ENCODE results near the gene OTOG. TPM values are rescaled to one million over a fixed set of nuclear protein-coding genes. Genes with fewer than 3 reads are reported as not detected.

Gene OTOG
- total RNA-seq, 1 donor from 2014 or later: not detected

- DNase-seq (ENCODE audit: low spot score): no peak
- intact Hi-C loops (cut with DNase I): no loop called here
- no peak for ATAC-seq
These were observed 31.4 kb upstream of the OTOG start for GRCh38 chr11:17515443-17516176.

- DNase-seq (ENCODE audit: low spot score) (no peak), ATAC-seq (no peak)
- intact Hi-C loops (cut with DNase I): no loop called here
These were observed 30.4 kb upstream of the OTOG start for GRCh38 chr11:17516551-17517150.

DNA sequence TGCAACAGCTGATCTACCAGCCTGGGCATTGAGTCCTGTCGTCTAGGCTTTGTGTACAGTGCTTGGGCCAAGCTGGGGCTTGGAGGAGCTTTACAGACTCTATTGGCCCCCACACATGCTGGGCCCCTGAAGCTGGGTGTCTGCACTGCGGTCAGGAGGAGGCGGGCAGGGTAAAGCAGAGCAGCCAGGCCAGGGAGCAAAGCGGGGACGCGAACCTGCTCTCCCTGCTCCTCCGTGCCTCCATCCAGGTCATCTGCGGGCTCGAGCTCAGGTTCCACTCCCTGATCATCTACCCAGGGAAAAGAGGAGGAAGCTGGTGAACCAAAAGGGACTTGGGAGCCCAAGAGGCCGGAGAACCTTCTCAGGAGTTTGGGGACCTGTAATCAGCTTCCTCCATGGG is 29.9 kb upstream of the OTOG start:
- intact Hi-C loops (cut with DNase I): no loop called here
- DNase-seq (ENCODE audit: low spot score): no peak
- ATAC-seq: no peak

- no peak for ATAC-seq
- intact Hi-C loops (cut with DNase I): no loop called here
These were observed 28.7 kb upstream of the OTOG start for GRCh38 chr11:17518366-17518765.

GRCh38 chr11:17519061-17519885 is 27.8 kb upstream of the OTOG start:
- intact Hi-C loops (cut with DNase I): no loop called here
- no peak for ATAC-seq
- no peak for DNase-seq (ENCODE audit: low spot score)

More at GRCh38 chr11:17518366-17518765, 28.7 kb upstream of the OTOG start:
- DNase-seq (ENCODE audit: low spot score): no peak

DNA sequence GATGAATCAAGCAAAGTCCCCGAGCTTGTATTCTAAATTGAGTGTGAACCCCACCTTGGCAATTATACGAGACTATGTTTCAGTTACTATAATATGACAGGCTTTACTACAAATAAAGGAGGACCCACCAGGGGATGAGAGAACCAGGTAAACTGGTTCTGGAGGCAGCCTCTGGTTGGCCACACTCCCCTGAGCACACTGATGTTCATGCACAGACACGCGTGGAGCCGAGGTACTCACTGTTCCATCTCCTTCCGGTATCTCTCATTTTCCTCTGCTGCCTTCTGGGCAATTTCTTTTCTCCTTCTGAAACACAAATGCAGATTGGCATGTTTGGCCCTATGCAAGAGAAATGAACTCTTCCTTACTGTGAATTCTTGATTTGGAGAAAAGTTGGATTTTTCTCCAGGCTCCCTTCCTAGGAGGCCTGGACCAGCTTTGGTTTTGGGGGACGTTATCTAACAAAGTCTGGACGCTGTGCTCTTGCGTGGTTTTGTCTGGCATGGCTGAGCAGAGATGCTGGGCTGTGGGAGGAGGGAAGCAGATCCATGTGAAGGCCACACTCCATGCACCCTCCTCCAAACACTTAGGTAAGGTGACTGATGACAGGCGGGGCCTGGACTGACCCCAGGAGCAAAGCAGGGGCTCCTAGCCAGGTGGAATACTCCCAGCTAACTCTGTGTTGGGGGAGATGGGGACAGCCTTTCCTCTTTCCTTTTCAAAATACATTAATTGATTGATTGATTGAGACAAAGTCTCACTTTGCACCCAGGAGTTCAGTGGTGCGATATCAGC is 25.8 kb upstream of the OTOG start:
- DNase-seq (ENCODE audit: low spot score): no peak
- intact Hi-C loops (cut with DNase I): no loop called here
- no peak for ATAC-seq

GRCh38 chr11:17522655-17523054 is 24.4 kb upstream of the OTOG start:
- DNase-seq (ENCODE audit: low spot score) (no peak), ATAC-seq (no peak)
- intact Hi-C loops (cut with DNase I): no loop called here

- ATAC-seq: no peak
- no peak for DNase-seq (ENCODE audit: low spot score)
- intact Hi-C loops (cut with DNase I): no loop called here
These were observed 22.8 kb upstream of the OTOG start for GRCh38 chr11:17524221-17524620.

GRCh38 chr11:17525570-17525969 is 21.5 kb upstream of the OTOG start:
- ATAC-seq (no peak), DNase-seq (ENCODE audit: low spot score) (no peak)
- intact Hi-C loops (cut with DNase I): no loop called here

DNA sequence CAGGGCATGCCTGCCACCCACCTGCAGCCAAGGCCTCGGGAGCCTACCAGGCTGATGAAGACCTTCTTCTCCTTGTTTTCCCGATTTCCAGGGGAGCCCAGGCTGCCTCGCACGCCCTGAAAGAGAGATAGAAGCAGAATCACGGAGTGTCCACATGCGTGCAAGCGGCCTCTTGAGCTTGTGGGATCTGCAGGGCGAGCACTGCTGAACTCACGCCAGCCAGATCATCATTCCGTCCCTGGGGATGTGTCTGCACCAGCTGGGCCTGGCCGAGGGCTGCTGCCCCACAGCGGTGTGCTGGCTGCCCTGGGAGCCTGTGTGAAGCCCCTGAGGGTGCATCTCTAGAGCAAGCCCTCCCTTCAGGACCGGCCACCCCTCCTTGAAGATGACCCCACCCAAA is 20.7 kb upstream of the OTOG start:
- DNase-seq (ENCODE audit: low spot score) (no peak), ATAC-seq (peak; percentile 12)
- intact Hi-C loops (cut with DNase I): no loop called here

DNA sequence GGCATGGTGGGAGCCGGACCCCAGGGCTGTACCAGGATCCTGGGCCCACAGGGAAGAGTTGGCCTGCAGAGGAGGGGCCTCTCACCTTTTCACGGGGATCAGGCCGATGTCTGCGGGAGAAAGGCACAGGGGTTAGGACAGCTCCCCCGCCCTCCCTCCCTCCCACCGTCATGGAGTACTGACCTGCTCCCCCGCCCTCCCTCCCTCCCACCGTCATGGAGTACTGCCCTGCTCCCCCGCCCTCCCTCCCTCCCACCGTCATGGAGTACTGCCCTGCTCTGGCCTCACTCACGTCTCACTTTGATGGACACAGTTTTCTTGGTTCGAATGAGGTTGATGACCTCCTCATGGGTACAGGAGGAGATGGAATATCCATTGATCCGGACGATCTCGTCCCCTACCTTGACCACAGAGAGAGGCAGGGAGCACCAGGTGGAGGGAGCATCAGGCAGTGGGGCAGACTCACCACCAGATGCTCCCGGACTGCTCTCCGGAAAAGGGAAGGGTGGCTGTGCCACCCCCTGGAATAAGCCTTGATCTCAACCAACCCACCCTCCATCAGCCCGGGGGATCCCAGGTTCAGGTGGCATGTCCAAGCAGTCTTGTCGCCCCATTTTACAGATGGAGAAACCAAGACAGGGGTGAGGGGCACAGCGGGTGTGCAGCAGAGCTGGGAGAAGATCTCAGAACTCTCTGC is 20.0 kb upstream of the OTOG start:
- ATAC-seq (no peak), DNase-seq (ENCODE audit: low spot score) (no peak)
- intact Hi-C loops (cut with DNase I): no loop called here

- DNase-seq (ENCODE audit: low spot score): no peak
- intact Hi-C loops (cut with DNase I): no loop called here
- no peak for ATAC-seq
These were observed 19.4 kb upstream of the OTOG start for GRCh38 chr11:17527628-17527995.

DNA sequence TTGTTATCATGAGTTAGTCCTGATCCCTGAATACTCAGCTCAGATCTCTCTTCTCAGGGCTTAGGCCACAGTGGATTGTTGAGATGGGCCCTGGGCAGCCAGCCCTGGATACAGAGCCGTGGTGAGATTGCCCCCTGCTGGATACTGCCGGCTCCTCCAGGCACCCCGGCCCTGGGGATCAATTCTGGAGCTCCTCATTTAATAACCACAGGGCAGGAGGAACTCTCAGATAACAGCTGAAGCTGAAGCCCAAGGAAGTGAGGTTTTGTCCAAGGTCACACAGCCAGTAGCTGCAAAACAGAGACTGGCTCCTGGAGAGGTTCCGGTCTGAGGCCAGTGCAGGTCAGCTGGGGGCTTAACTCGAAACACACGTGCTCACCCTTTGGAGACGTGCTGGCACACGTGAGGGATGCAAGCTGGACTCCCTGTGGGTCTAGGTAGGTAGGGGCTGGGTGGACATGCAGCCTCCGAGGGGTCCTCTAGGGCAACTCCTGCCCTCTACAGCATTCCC is 18.8 kb upstream of the OTOG start:
- DNase-seq (ENCODE audit: low spot score) (peak; percentile 71), ATAC-seq (peak; percentile 71)
- intact Hi-C loops (cut with DNase I): no loop called here

- intact Hi-C loops (cut with DNase I): no loop called here
- ATAC-seq (peak; percentile 3), DNase-seq (ENCODE audit: low spot score) (no peak)
These were observed 17.9 kb upstream of the OTOG start for GRCh38 chr11:17528906-17529843.

DNA sequence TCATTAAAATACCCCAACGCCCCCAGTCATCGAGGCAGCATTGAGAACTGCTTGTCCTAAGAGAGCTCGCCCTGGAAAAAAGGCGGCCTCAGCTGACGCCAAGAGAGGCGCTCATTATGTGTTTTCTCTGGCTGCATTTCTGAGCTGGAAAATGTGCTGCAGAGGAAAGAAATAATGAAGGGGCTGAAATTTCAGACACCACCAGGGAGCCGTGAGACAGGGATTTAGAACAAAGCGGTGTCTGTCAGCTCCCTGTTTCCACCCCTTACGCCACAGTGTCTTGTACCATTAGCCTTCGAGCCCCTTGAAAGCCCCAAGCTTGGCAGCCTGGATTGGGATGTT is 17.2 kb upstream of the OTOG start:
- DNase-seq (ENCODE audit: low spot score): no peak
- peak; percentile 82 for ATAC-seq
- intact Hi-C loops (cut with DNase I): no loop called here

GRCh38 chr11:17531071-17531600 is 15.9 kb upstream of the OTOG start:
- intact Hi-C loops (cut with DNase I): no loop called here
- ATAC-seq (no peak), DNase-seq (ENCODE audit: low spot score) (no peak)

DNA sequence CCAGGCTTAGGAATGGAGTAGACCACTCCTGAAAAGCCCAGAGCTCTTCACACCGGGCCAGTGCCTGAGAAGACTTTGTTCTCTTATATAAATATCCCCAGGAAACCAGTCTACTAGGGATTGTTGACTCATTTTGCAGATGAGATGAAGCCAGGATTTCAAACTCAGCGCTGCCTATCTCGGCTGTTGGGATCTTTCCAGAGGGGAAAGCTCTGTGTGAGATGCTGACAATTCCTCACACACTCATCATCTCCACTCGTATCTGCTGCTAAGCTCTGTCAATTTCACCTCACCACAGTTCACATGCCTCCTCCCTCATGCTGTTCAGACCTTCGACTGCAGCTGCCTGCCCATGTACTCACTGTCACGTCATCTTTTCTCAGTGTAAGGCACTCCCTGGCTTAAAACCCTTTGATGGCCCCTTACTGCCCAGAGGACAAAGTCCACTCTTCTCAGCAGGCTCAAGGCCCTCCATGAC is 15.4 kb upstream of the OTOG start:
- intact Hi-C loops (cut with DNase I): no loop called here
- no peak for DNase-seq (ENCODE audit: low spot score)
- ATAC-seq: no peak

Measured in sciatic nerve (tissue), 2 donors.